Activated CD8-positive, alpha-beta memory T cell treated with anti-CD3 and anti-CD28 coated beads for 1 hour (primary cell): ENCODE measurements around the gene ZFAND3.

Experiments
- DNase-seq, 2 donors: peaks; one replicate each; pipeline ENCODE4 v3.0.0-alpha.2; 2020; ENCODE audit warnings: low read depth in 1 of 2; ENCODE audit errors: extremely low read depth in 1 of 2

Gene ZFAND3

GRCh38 chr6:38174806-38175495, 355.4 kb downstream of the ZFAND3 start:
- DNase-seq = no peak

DNA sequence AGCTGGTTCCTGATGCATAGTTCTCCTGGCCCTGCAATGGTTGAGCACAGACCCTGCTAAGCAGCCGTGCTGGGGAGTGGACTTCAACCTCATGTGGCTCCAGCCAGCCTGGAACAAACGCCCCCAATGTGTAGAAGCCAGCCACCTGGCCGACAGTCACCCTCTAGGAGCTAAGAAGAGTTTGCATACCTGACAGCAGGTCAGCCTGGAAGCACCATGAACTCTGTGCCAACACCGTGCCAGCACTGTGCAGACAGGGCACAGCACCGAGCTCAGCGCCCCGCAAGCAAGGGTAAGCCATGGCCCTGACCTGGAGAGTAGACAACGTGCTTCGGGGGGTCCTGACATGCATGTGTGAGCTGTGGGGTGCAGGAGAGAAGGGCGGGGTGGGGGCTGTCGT, 356.3 kb downstream of the ZFAND3 start:
- DNase-seq = no peak

- no peak for DNase-seq
These were observed 357.5 kb downstream of the ZFAND3 start for GRCh38 chr6:38176797-38177751.

DNA sequence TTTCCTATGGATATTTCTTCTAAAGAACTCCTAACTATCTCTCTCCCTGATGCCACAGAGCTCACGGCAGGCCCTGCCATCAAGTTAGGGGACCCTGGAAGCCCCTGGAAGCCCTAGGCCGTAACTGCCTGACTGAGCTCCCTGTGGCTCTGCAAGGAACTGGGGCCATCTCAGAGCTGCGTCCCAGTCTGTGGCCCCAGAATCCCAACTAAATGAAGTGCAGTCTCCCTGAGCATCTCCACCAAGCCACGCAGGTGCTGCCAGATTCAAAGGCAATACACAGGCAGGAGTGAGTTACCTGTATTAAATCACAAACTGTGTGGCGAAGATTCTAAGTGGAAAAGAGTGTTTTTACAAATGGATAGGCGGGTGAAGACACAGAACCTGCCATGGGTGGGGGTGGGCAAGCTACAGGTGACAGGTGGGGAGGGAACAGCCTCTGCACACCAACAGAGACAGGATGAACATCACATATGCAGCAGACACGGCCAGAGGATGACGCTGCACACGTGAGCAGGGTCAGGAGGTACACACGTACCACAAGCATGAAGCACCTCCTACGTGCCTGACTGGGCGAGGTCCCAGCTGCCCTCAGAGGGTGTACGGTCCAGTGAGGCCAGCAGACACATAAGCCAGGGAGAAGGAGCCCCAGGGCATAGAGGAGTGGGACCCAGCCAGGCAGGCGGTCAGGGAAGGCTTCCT, 358.5 kb downstream of the ZFAND3 start:
- no peak for DNase-seq

GRCh38 chr6:38178584-38178886, 359.0 kb downstream of the ZFAND3 start:
- no peak for DNase-seq

- no peak for DNase-seq
These were observed 359.8 kb downstream of the ZFAND3 start for GRCh38 chr6:38179300-38179699.

DNA sequence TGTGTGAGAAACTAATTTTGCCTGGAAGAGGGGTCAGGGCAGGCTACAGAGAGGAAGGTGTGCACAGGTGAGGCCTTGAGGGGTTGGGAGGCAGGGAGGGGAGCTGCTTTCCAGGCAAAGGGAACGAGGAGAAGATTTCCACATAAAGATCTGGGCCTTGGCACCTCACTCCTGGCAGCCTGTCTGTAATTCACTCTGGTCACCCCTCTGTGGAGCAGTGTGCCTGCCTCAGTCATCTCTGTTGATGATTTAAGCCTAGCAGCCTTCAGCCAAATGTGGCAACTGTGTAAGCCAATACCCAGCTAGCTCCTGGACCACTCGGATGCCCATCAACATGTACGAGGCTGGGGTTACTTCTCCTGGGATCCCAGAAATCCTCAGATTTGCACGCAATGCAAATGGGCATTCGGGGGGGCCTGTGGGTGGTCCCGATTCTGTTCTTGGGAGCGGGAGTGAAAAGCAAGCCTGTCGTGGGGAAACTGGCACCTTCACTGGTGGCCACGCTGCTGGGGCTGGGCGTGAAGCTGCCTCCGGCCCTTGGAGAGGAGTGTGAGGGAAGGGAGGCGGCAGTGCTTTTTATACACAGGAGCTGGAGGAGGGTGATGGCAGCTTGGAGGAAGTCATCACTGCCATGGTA, 360.4 kb downstream of the ZFAND3 start:
- no peak for DNase-seq

DNA sequence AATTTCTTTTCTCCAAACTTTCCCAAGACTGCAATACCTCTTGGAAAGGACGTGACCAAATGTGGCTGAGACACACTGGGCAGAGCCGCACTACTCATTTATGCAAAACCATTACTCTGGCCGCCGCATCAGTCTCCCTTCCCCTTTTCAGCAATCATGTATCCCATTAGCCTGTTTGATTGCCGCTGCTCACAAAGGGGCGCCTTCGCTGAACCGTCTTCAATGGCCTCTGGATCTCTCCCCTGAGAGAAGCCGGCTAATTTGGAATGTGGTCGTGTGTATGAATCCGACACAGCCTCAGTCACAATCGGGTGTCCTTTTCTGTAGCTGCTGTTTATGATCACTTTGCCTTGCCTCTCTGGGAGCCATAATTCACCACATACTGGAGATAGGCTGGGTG, 361.1 kb downstream of the ZFAND3 start:
- DNase-seq = no peak

GRCh38 chr6:38182426-38182825, 362.9 kb downstream of the ZFAND3 start:
- DNase-seq = no peak

DNA sequence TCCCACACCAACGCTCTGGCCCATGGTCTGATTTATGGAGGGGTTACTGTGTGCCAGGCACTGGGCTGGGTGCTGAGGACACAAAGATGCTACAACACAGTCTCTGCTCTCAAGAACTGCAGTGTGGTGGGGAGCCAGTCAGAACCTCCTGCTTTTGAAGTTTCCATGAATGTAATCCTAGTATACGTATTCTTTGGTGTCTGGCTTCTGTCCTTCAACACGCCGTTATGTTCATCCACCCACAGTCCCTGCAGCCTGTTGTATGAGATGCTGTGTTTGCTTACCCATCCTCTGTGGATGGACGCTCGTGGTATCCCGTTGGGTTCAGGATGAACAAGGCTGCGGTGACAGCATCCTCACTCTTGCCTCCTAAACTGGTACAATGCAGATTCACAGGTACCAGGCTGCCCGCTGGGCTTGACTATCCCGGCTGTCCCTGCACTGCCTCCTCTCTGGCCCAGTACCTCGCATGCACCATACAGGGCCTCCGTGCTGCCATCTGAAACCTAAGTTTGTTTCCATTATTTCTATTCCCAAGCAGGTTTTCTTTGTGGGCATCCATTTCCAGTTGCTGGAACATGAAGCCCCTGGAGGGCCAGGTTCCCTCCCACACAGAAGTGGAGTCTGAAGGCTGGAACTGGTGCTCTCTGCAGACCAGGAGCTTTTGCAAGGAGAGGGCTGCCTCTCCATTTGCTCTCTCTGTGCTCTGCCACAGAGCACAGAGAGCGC, 364.5 kb downstream of the ZFAND3 start:
- no peak for DNase-seq

DNA sequence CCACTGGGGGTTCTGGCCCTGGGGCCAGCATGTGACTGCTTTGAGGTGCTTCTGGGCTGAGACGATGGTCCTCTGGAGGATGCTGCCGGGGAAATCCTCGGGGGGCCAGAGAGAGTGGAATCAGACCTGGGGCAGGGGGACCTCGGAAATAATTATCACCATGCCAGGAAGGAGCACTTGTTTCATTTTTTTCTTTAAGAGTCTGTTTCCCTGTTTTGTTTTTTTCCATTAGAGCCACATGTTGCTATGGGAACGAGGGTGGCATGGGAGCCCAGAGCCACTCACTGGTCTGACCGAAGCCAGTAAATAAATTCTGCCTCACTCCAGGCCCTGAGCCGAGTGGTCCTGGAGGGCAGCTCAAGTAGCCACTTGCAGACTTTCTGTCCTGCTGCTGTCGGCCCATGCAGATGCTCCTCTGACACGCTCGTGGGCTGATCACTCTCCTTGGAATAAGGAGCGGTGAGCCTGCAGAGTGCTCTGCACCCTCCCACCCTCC, 365.1 kb downstream of the ZFAND3 start:
- no peak for DNase-seq

DNA sequence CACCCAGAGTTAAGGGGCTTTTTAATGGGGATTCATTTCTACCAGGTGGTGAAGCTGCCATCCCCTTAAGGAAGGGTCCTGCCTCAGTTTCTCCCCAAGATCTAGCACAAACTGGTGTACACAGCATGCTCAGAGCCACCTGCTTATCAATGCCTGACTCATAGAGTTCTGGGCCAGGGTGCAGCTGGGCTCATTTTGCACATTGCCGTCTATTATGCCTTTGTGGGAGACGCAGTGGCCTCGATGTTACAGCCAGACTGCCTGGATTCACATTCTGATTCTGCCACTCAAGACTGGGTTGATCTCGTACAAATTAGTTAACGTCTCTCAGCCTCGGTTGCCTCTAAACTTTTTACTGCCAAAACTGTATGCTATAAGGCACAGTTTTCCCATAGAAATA, 365.7 kb downstream of the ZFAND3 start:
- DNase-seq = no peak

GRCh38 chr6:38185752-38186151, 366.2 kb downstream of the ZFAND3 start:
- DNase-seq = no peak

DNA sequence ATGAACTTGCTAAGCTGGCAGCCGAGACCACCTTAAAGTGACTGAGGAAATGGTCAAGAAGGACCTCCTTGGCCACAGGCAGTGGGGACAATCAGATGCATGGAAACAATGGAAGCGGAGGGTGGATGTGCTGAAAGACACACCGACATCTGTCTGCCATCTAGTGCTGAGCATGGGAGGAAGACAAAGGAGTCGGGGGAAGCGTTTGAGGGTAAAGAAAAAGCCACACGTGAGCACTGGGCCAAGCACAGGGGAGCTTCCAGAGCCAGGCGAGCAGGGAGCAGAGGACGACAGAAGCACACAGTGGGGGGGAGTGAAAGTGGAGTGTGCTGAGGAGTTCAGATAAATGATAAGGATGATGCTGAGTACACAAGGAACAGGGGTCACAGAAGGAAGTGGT, 367.8 kb downstream of the ZFAND3 start:
- DNase-seq = no peak

GRCh38 chr6:38187811-38188590, 368.5 kb downstream of the ZFAND3 start:
- DNase-seq = no peak

DNA sequence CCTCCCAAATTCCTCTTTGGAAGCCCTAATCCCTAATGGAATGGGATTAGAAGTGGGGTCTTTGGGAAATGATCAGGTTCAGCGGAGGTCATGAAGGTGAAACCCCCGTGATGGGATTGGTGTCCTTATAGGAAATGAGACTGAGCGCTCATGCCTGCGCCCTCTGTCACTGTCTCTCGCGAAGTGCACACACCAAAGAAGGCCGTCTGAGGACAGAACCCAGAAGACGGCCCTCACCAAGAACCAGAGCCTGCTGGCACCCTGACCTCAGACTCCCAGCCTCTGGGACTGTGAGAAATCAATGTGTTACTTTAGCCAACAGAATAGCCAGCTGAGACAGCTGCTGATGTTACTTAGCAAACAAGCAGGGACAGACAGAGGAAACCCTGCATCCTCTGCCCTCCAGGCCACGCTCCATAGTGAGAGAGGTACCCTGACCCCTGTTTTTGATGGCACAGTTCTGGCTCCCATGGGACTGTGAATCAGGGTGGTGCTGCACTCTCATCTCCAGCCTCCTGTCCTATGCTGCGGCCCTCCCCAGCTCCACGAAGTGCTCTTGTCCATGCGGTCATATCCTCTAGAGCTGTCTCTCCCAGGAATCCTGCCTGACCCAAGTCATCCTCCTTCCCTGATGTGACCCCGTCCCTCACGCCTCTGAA, 369.3 kb downstream of the ZFAND3 start:
- no peak for DNase-seq

- no peak for DNase-seq
These were observed 371.9 kb downstream of the ZFAND3 start for GRCh38 chr6:38191418-38191817.

DNA sequence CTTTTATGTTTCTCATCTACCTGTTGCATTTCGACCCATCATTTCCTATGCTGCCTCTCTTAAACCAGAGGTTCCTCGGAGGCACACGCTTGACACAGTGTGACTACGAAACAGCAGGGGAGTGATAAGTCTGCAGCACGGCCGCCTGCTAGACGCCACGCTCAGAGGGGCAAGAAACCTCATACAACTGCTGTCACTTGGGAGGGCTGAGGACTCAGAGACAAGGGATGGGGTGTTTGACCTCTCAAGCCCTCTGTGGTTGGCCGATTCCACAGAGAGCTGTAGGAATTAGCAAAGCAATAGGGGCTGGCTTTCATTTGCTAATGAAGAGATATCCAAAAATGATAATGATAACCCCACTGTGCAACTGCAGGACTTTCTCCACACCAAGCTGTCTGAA, 372.5 kb downstream of the ZFAND3 start:
- no peak for DNase-seq

GRCh38 chr6:38192487-38192886, 373.0 kb downstream of the ZFAND3 start:
- no peak for DNase-seq
